Measurements from ENCODE around the gene SCP2D1.

DNA sequence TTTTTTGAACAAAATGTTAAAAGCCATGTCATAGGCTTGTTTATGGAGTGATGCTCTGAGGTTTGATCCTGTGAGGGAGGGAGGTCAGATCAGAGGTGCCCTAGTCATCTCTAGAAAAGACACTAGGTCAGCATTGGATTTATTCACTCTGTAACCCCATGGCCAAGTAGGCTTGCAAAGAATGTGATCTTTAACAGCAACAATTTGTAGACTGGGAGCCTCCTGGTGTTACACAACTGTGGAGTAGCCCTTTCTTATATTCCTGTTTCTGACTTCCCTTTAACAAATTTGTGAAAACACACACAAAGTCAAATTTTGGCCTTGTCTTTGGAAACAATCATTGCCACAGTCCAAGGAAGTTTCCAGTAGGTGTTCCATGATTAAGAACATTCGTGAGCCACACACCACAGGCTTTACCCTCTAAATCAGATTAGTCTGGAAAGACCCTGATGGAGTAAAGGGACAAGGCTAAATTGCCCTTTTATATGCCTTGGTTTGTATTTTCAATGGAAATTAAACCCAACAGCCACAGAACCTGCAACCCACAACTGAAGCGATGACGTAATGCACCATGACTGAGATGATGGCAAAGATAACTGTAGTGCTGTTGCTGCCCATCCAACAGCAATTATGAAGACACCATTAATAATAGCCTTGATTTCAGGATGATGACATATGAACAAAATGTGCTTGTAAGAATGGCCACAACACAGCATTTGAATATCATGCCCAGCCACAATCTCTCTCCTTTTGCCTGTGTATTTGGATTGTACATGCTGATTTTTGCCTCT lies 22.1 kb downstream of the SCP2D1 start:
- no peak for TF ChIP-seq POLR2A (IDR thresholded peaks at IDR 0.05)
- TF ChIP-seq, protein P1, sequence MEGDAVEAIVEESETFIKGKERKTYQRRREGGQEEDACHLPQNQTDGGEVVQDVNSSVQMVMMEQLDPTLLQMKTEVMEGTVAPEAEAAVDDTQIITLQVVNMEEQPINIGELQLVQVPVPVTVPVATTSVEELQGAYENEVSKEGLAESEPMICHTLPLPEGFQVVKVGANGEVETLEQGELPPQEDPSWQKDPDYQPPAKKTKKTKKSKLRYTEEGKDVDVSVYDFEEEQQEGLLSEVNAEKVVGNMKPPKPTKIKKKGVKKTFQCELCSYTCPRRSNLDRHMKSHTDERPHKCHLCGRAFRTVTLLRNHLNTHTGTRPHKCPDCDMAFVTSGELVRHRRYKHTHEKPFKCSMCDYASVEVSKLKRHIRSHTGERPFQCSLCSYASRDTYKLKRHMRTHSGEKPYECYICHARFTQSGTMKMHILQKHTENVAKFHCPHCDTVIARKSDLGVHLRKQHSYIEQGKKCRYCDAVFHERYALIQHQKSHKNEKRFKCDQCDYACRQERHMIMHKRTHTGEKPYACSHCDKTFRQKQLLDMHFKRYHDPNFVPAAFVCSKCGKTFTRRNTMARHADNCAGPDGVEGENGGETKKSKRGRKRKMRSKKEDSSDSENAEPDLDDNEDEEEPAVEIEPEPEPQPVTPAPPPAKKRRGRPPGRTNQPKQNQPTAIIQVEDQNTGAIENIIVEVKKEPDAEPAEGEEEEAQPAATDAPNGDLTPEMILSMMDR (IDR thresholded peaks at IDR 0.05) = no peak

Data from Peyer's patch (tissue), 4 donors.